IMR-90 (cell line): ENCODE results near the gene IL17REL.

Experiments
- BHLHE40 ChIP-seq: fragments of 150-350 bp; IDR thresholded peaks from 2 replicates; pipeline ENCODE4 v1.6.1; 2016; ENCODE audit warnings: mild to moderate bottlenecking, low read depth, low read length
- CEBPB ChIP-seq: IDR thresholded peaks from 2 replicates; pipeline ENCODE4 v1.6.1; 2012; ENCODE audit warnings: low read depth, low read length, improper control_type of control experiment
- FOS ChIP-seq: fragments of 150-350 bp; IDR thresholded peaks from 2 replicates; pipeline ENCODE4 v1.6.1; 2016; ENCODE audit warnings: low read depth, low read length
- MAFK ChIP-seq: IDR thresholded peaks from 2 replicates; pipeline ENCODE4 v1.6.1; 2012; ENCODE audit warnings: low read depth, low read length, improper control_type of control experiment
- MAZ ChIP-seq: IDR thresholded peaks from 2 replicates; pipeline ENCODE4 v1.6.1; 2012; ENCODE audit warnings: low read depth, mild to moderate bottlenecking, low read length, improper control_type of control experiment, moderate library complexity, borderline replicate concordance
- MXI1 ChIP-seq: IDR thresholded peaks from 2 replicates; pipeline ENCODE4 v1.6.1; 2012; ENCODE audit warnings: low read depth, mild to moderate bottlenecking, low read length, moderate library complexity, borderline replicate concordance
- POLR2A ChIP-seq: IDR thresholded peaks from 2 replicates; pipeline ENCODE4 v1.6.1; 2012; ENCODE audit warnings: mild to moderate bottlenecking, low read depth, low read length
- RAD21 ChIP-seq: IDR thresholded peaks from 2 replicates; pipeline ENCODE4 v1.6.1; 2012; ENCODE audit warnings: low read length, improper control_type of control experiment
- RCOR1 ChIP-seq: IDR thresholded peaks from 2 replicates; pipeline ENCODE4 v1.6.1; 2012; ENCODE audit warnings: mild to moderate bottlenecking, low read length, improper control_type of control experiment; ENCODE audit not compliant: insufficient replicate concordance
- RFX5 ChIP-seq: IDR thresholded peaks from 2 replicates; pipeline ENCODE4 v1.8.0; 2012; ENCODE audit warnings: low read depth, mild to moderate bottlenecking, low read length, moderate library complexity
- USF2 ChIP-seq: fragments of 150-350 bp; IDR thresholded peaks from 2 replicates; pipeline ENCODE4 v1.6.1; 2017; ENCODE audit warnings: mild to moderate bottlenecking, antibody characterized with exemption, low read length, low read depth
- TF ChIP-seq, protein P1 (sequence below): conservative IDR thresholded peaks from 2 replicates; pipeline ENCODE4 v1.5.1; 2012; ENCODE audit warnings: mild to moderate bottlenecking, low read depth, low read length, improper control_type of control experiment

- TF ChIP-seq RFX5 (no peak), POLR2A (no peak), MAFK (no peak), RAD21 (peak; percentile 44), FOS (no peak), BHLHE40 (no peak), CEBPB (peak; percentile 55), USF2 (no peak), MAZ (no peak), MXI1 (no peak), RCOR1 (no peak)
- TF ChIP-seq, protein P1, sequence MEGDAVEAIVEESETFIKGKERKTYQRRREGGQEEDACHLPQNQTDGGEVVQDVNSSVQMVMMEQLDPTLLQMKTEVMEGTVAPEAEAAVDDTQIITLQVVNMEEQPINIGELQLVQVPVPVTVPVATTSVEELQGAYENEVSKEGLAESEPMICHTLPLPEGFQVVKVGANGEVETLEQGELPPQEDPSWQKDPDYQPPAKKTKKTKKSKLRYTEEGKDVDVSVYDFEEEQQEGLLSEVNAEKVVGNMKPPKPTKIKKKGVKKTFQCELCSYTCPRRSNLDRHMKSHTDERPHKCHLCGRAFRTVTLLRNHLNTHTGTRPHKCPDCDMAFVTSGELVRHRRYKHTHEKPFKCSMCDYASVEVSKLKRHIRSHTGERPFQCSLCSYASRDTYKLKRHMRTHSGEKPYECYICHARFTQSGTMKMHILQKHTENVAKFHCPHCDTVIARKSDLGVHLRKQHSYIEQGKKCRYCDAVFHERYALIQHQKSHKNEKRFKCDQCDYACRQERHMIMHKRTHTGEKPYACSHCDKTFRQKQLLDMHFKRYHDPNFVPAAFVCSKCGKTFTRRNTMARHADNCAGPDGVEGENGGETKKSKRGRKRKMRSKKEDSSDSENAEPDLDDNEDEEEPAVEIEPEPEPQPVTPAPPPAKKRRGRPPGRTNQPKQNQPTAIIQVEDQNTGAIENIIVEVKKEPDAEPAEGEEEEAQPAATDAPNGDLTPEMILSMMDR: peak; percentile 43
Measured at GRCh38 chr22:49979587-49980264, 32.8 kb downstream of the IL17REL start.
